Activated CD4-positive, alpha-beta T cell treated with anti-CD3 and anti-CD28 coated beads, Interleukin-2, amount 50 U/mL, for 16 hours (primary cell): ENCODE measurements around the gene COL20A1.
A peak's percentile ranks its signal among the peaks of the same experiment; 100 is the strongest.
"Not testable (repeated sequence)": the region's sequence is repeated elsewhere in the genome, so short reads cannot be mapped to it uniquely, and the experiment has no call there.

Source experiments
- DNase-seq: peaks from one replicate; pipeline ENCODE4 v3.0.0-alpha.2; 2020

COL20A1 gene

GRCh38 chr20:63292292-63292701, 689 bp upstream of the COL20A1 start:
- no peak for DNase-seq

DNA sequence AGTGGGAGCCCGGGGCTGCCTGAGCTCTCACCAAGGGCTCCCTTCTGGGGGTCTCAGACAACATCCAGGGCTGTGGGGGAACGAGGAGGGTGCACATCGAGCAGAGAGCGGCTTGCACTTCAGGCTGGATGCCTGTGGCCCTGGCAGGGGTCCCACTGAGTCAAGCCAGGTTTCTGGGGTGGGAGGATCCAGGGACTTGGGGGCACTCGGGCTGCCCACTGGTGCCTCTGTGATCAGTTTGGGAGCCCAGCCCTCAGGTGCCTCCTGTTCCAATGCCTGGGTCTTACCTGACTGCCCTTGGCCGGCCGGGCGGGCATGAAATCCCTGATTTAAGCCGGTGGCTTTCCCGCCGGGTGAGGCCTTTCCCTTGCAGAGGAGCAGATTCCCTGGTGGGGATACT, 470 bp downstream of the COL20A1 start:
- no peak for DNase-seq

DNA sequence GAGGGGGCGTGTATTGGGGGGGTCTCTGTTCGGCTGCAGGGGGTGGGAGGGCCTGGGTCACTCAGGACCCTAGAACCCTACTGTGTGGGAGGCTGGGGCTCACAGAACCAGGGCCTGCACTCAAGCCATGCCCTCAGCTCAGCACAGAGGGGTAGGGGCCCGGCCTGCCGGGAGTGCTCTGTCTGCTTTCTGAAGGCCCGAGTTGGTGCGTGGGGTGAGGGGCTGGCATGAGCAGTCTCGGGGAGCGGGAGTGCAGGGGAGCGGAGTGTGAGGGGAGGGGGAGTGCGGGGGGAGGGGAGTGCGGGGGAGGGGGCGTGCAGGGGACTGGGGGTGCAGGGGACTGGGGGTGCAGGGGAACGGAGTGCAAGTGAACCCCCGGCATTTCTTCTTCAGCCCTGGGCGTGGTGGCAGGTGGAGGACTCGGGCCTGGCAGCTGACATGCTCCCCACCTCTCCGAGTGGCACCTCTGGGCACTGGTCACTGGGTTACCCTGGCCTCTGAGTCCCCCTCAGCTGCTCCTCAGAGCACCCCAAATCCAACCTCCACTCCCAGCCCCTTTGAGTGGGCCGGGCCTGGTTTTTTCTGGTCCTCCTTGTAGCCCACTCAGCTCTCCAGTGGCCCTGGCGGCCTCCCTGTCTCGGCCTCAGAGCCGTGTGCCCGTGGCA, 1.0 kb downstream of the COL20A1 start:
- no peak for DNase-seq

DNA sequence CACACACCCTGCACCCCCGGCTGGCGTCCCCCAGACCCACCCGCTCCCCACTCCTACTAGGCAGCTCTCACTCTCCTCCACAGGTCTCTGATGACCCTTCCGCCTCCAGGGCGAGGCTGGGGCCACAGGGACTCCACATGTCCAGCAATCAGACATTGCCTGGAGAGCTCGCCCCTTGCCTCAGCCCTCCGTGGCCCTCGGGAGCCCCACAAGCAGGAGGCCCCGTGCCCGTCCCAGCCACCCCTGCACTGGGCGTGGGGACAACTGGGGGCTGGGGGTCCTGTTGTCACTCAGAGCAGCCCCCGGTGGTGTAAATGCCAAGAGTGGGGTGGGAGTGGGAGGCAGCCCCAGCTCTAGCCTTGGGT, 1.5 kb downstream of the COL20A1 start:
- DNase-seq = no peak

GRCh38 chr20:63295018-63295417, 2.0 kb downstream of the COL20A1 start:
- DNase-seq = no peak

- no peak for DNase-seq
These were observed 2.4 kb downstream of the COL20A1 start for GRCh38 chr20:63295422-63295821.

- no peak for DNase-seq
These were observed 2.9 kb downstream of the COL20A1 start for GRCh38 chr20:63295846-63296245.

GRCh38 chr20:63296531-63297299, 3.7 kb downstream of the COL20A1 start:
- no peak for DNase-seq

DNA sequence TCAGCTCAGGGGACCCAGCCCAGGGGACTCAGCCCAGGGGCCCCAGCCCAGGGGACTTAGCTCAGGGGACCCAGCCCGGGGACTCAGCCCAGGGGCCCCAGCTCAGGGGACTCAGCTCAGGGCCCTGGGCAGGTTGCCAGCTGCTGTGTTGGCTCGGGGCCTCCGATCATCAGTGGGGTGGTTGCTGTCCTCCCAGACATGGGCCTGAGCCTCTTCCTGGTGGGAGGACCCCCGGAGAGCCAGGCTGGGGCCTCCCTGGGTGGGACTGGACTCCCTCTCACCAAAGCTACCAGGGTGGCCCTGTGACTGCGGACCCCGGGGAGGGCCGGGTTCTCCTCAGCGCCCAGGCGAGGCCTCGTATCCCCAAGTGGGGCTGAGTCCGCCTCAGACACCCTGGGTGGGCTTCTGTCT, 4.4 kb downstream of the COL20A1 start:
- no peak for DNase-seq

GRCh38 chr20:63297796-63298572, 5.0 kb downstream of the COL20A1 start:
- DNase-seq = no peak

GRCh38 chr20:63298731-63299312, 5.8 kb downstream of the COL20A1 start:
- no peak for DNase-seq

DNA sequence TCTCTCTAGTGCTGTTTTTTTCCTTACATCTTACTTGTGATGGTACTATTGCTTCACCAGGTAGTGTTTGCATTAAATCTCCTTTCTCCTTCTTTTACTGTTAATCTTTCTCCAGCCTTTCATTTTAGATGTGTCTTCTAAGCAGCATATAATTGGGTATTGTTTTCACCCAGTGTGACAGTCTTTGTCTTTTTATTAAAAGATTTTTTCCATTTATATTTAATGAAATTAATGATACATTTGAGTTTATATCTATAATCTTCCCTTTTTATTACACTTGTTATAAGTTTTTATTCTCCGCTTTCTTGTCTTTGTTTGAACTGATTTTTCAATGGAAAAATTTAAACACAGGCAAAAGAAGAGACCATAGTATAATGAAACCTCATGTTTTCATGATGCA, 8.7 kb downstream of the COL20A1 start:
- DNase-seq = no peak

GRCh38 chr20:63303095-63303666, 10.2 kb downstream of the COL20A1 start:
- DNase-seq = no peak

DNA sequence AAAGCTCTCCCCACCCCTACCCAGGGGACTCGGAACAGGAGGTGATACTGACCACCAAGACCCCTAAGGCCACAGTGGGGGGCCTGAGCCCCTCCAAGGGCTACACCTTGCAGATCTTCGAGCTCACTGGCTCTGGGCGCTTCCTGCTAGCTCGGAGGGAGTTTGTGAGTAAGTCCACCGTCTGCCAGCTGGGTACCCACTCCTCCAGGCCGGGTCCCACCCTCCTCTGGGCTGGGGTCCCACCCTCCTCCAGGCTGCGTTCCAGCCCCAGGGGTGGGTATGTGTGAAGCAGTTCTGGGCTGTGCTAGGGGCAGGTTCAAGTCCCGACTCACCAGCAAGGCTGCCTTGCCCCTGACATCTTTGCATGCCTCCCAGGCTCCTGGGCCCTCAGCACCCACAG, 12.4 kb downstream of the COL20A1 start:
- DNase-seq = no peak

- not testable (repeated sequence) for DNase-seq
These were observed 13.1 kb downstream of the COL20A1 start for GRCh38 chr20:63305933-63306672.

GRCh38 chr20:63306673-63307537, 13.9 kb downstream of the COL20A1 start:
- no peak for DNase-seq

DNA sequence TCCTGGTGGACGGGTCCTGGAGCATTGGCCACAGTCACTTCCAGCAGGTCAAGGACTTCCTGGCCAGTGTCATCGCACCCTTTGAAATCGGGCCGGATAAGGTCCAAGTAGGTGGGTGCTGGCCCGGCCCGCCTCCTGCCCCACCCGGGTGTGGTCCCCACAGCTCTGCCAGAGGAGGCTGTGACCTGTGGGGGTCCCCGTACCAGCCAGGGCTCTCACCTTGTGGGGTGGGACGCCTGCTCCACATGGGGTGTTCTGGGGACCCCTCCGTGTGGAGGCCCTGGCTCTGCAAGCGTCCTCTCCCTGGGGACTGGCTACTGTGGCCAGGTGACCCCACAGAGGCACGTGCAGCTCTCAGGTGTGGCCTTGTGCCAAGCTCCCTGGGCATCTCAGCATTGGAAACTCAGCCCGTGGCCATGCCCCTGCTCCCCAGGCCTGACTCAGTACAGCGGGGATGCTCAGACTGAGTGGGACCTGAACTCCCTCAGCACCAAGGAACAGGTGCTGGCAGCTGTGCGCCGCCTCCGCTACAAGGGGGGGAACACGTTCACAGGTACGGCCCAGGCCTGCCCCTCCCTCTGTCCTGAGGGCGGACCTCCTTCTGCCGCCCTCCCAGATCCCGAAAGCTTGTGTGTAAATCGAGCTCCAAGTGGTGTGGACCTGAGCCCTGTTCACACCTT, 14.7 kb downstream of the COL20A1 start:
- DNase-seq = no peak

DNA sequence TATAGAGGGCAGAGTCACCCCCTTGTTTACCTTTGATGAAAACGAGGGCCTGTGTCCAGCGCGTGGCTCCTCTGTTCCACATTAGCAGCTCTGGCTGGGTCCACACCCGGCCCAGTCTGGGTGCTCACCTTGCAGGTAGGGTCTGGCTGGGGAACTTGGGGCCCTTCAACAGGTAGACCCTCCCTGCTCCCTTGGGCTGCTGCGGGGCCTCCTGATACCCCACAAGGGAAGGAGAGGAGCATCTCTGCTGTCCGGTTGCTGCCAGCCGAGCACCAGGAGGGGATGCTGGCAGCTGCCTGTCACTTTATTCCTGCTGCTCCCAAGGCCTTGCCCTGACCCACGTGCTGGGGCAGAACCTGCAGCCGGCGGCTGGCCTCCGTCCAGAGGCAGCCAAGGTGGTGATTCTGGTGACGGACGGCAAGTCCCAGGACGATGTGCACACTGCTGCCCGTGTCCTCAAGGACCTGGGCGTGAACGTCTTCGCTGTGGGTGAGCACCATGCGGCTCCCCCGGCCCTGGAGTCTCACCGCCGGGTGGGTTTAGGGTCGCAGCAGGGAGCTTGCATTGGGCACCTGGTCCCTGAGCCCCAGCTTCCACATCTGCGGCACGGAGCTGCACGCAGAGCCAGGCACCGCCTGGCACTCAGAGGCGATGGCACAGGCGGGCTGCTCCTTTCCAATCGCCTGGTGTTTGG, 15.4 kb downstream of the COL20A1 start:
- DNase-seq = no peak

DNA sequence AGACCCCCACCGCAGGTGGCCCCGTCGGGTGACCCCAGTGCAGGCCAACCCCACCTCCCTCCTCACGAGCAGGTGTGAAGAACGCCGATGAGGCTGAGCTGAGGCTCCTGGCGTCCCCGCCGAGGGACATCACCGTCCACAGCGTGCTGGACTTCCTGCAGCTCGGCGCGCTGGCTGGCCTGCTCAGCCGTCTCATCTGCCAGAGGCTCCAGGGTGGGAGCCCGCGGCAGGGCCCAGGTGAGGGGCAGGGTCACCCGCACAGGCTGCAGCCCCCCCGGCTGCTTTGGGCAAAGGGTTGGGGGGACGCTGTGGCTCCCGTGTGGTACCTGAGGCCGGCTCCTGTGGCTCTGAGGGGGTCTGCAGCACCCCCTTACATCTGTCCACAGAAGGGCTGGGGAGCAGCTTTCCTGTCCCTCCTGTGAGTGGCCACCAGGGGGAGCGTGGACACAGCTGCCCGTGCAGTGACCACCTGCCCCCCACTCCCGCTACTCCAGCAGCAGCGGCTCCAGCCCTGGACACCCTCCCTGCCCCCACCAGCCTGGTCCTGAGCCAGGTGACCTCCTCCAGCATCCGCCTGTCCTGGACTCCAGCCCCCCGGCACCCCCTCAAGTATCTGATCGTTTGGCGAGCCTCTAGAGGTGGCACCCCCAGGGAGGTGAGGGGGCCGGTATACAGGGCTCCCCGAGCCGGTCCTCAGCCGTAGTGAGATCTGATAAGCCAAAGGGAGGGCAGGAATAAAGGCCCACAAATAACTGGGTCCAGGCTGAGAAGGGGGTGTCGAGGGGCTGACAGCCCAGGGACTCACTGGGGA, 16.5 kb downstream of the COL20A1 start:
- DNase-seq = peak; percentile 20
